ENCODE measurements around the gene MEX3D.

Gene MEX3D

GRCh38 chr19:1574354-1575136 is 6.4 kb upstream of the MEX3D start:
- TF ChIP-seq REST (IDR thresholded peaks at IDR 0.05; ENCODE audit: insufficient read depth in 1 of 2, low read depth in 2 of 2, low read length in 2 of 2) (no peak), POLR2AphosphoS5 (IDR thresholded peaks at IDR 0.05; ENCODE audit: low read depth, low read length) (0 out of 2 replicates have a peak, but pooled peaks have one; percentile 7)

- no peak for TF ChIP-seq SIN3A (IDR thresholded peaks at IDR 0.05; ENCODE audit: borderline replicate concordance, insufficient read depth, low read length)
- no peak for TF ChIP-seq POLR2AphosphoS5 (IDR thresholded peaks at IDR 0.05; ENCODE audit: low read depth, low read length)
- TF ChIP-seq FOXP2 (optimal IDR thresholded peaks at IDR 0.05; ENCODE audit: borderline replicate concordance, extremely low read depth, extremely low read length, insufficient read depth): no peak
- TF ChIP-seq REST (IDR thresholded peaks at IDR 0.05; ENCODE audit: insufficient read depth in 1 of 2, low read depth in 2 of 2, low read length in 2 of 2): no peak
- TF ChIP-seq TAF1 (IDR thresholded peaks at IDR 0.05; ENCODE audit: borderline replicate concordance, insufficient read depth, low read length): no peak
These were observed 4.7 kb upstream of the MEX3D start for GRCh38 chr19:1572795-1573194.

GRCh38 chr19:1571358-1571757 is 3.2 kb upstream of the MEX3D start:
- TF ChIP-seq REST (IDR thresholded peaks at IDR 0.05; ENCODE audit: insufficient read depth in 1 of 2, low read depth in 2 of 2, low read length in 2 of 2) (no peak), POLR2AphosphoS5 (IDR thresholded peaks at IDR 0.05; ENCODE audit: low read depth, low read length) (no peak), SIN3A (IDR thresholded peaks at IDR 0.05; ENCODE audit: borderline replicate concordance, insufficient read depth, low read length) (no peak), TAF1 (IDR thresholded peaks at IDR 0.05; ENCODE audit: borderline replicate concordance, insufficient read depth, low read length) (no peak), FOXP2 (optimal IDR thresholded peaks at IDR 0.05; ENCODE audit: borderline replicate concordance, extremely low read depth, extremely low read length, insufficient read depth) (no peak)

GRCh38 chr19:1570836-1571235 is 2.7 kb upstream of the MEX3D start:
- TF ChIP-seq TAF1 (IDR thresholded peaks at IDR 0.05; ENCODE audit: borderline replicate concordance, insufficient read depth, low read length): no peak
- TF ChIP-seq SIN3A (IDR thresholded peaks at IDR 0.05; ENCODE audit: borderline replicate concordance, insufficient read depth, low read length): no peak
- no peak for TF ChIP-seq REST (IDR thresholded peaks at IDR 0.05; ENCODE audit: insufficient read depth in 1 of 2, low read depth in 2 of 2, low read length in 2 of 2)
- TF ChIP-seq FOXP2 (optimal IDR thresholded peaks at IDR 0.05; ENCODE audit: borderline replicate concordance, extremely low read depth, extremely low read length, insufficient read depth): no peak
- TF ChIP-seq POLR2AphosphoS5 (IDR thresholded peaks at IDR 0.05; ENCODE audit: low read depth, low read length): no peak

- TF ChIP-seq SIN3A (IDR thresholded peaks at IDR 0.05; ENCODE audit: borderline replicate concordance, insufficient read depth, low read length): no peak
- TF ChIP-seq FOXP2 (optimal IDR thresholded peaks at IDR 0.05; ENCODE audit: borderline replicate concordance, extremely low read depth, extremely low read length, insufficient read depth): no peak
- TF ChIP-seq TAF1 (IDR thresholded peaks at IDR 0.05; ENCODE audit: borderline replicate concordance, insufficient read depth, low read length): no peak
These were observed 1.9 kb upstream of the MEX3D start for GRCh38 chr19:1569997-1570396.

All from PFSK-1 (cell line).